SK-N-SH (cell line): ENCODE data around the gene HDAC7. TPM values are rescaled to one million over a fixed set of nuclear protein-coding genes. Genes with fewer than 3 reads are reported as not detected.

Experiments used
- polyA plus RNA-seq, 3 experiments: library from polyadenylated mRNA; depleted of rRNA; stranded (reverse); fragments of >200 nt; gene quantifications; 2 replicates each; pipeline ENCODE4 v1.2.3, GENCODE V29; 2012

Gene HDAC7
- polyA plus RNA-seq, 1 of the 3 experiments (the other 2 are of a cell fraction), result 51.0 TPM

Other genes with a start within 250 kb of the HDAC7 start
- gene RPAP3, start 113.9 kb downstream of the HDAC7 start, polyA plus RNA-seq (2012; rRNA removed), result 6.7 and 9.3 TPM in 2 replicates
- not detected in 2 replicates for gene ENDOU, start 94.4 kb downstream of the HDAC7 start, polyA plus RNA-seq (2012; rRNA removed)
- gene RAPGEF3, start 61.0 kb downstream of the HDAC7 start, polyA plus RNA-seq (2012; rRNA removed), result 0.90 and 0.93 TPM in 2 replicates
- gene SLC48A1, start 46.7 kb downstream of the HDAC7 start, polyA plus RNA-seq (2012; rRNA removed), result 7.3 and 8.1 TPM in 2 replicates
- 0.29 and 0.33 TPM in 2 replicates for gene VDR, start 85.1 kb upstream of the HDAC7 start, polyA plus RNA-seq (2012; rRNA removed)
- gene TMEM106C, start 143.7 kb upstream of the HDAC7 start, polyA plus RNA-seq (2012; rRNA removed), result 133 and 173 TPM in 2 replicates
- 0.02 TPM in 1 of 2 replicates, not detected in the other for gene COL2A1, start 184.6 kb upstream of the HDAC7 start, polyA plus RNA-seq (2012; rRNA removed)